Measurements from ENCODE around the gene WDR55.
"Not testable (repeated sequence)": the region's sequence is repeated elsewhere in the genome, so short reads cannot be mapped to it uniquely, and the experiment has no call there.

GRCh38 chr5:140708787-140709186 is 44.1 kb downstream of the WDR55 start:
- TF ChIP-seq, protein P1, sequence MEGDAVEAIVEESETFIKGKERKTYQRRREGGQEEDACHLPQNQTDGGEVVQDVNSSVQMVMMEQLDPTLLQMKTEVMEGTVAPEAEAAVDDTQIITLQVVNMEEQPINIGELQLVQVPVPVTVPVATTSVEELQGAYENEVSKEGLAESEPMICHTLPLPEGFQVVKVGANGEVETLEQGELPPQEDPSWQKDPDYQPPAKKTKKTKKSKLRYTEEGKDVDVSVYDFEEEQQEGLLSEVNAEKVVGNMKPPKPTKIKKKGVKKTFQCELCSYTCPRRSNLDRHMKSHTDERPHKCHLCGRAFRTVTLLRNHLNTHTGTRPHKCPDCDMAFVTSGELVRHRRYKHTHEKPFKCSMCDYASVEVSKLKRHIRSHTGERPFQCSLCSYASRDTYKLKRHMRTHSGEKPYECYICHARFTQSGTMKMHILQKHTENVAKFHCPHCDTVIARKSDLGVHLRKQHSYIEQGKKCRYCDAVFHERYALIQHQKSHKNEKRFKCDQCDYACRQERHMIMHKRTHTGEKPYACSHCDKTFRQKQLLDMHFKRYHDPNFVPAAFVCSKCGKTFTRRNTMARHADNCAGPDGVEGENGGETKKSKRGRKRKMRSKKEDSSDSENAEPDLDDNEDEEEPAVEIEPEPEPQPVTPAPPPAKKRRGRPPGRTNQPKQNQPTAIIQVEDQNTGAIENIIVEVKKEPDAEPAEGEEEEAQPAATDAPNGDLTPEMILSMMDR (conservative IDR thresholded peaks at IDR 0.05): not testable (repeated sequence)
- TF ChIP-seq EZH2 (IDR thresholded peaks at IDR 0.05; ENCODE audit: low read depth): not testable (repeated sequence)
